WTC11 (cell line): Measurements from ENCODE around the gene PCDH9.

ENCODE experiments used
- CREB1 ChIP-seq: sonication (generic); formaldehyde crosslinking; IDR thresholded peaks from 2 replicates; pipeline ENCODE4 v1.8.0; 2023; ENCODE audit warnings: mild to moderate bottlenecking, missing genetic modification reagents
- CTCF ChIP-seq: fragments of 200-600 bp; IDR thresholded peaks from 2 replicates; pipeline ENCODE4 v1.8.0; 2022; ENCODE audit warnings: antibody characterized with exemption
- ELF4 ChIP-seq: sonication (generic); formaldehyde crosslinking; IDR thresholded peaks from 2 replicates; pipeline ENCODE4 v1.8.1; 2022; ENCODE audit warnings: low read depth, mild to moderate bottlenecking, moderate library complexity, missing genetic modification reagents
- NFYB ChIP-seq: sonication (generic); formaldehyde crosslinking; conservative IDR thresholded peaks from 2 replicates; pipeline ENCODE4 v1.8.0; 2022; ENCODE audit warnings: low read depth, missing genetic modification reagents
- NR3C1 ChIP-seq: sonication (generic); formaldehyde crosslinking; conservative IDR thresholded peaks from 2 replicates; pipeline ENCODE4 v1.8.1; 2023; ENCODE audit warnings: low read depth, mild to moderate bottlenecking, missing genetic modification reagents
- OVOL2 ChIP-seq: fragments of 250-450 bp; sonication (Bioruptor Pico); IDR thresholded peaks from 2 replicates; pipeline ENCODE4 v1.9.0; 2021; ENCODE audit warnings: mild to moderate bottlenecking, borderline replicate concordance
- PREB ChIP-seq: sonication (generic); formaldehyde crosslinking; IDR thresholded peaks from 2 replicates; pipeline ENCODE4 v1.8.1; 2022; ENCODE audit warnings: mild to moderate bottlenecking, missing genetic modification reagents, moderate library complexity, borderline replicate concordance
- TCF7 ChIP-seq: sonication (generic); formaldehyde crosslinking; IDR thresholded peaks from 2 replicates; pipeline ENCODE4 v1.8.0; 2022; ENCODE audit warnings: mild to moderate bottlenecking, low read depth, missing genetic modification reagents, moderate library complexity
- ZNF317 ChIP-seq: sonication (generic); formaldehyde crosslinking; IDR thresholded peaks from 2 replicates; pipeline ENCODE4 v1.8.1; 2023; ENCODE audit warnings: low read depth, mild to moderate bottlenecking, moderate library complexity, missing genetic modification reagents, borderline replicate concordance
- TF ChIP-seq, protein P1 (sequence below): sonication (generic); formaldehyde crosslinking; IDR thresholded peaks from 2 replicates; pipeline ENCODE4 v1.8.1; 2022; ENCODE audit warnings: missing genetic modification reagents, borderline replicate concordance
- TF ChIP-seq, protein P2 (sequence below): sonication (generic); formaldehyde crosslinking; IDR thresholded peaks from 2 replicates; pipeline ENCODE4 v1.8.0; 2022; ENCODE audit warnings: mild to moderate bottlenecking, missing genetic modification reagents
- TF ChIP-seq, protein P3 (sequence below): sonication (generic); formaldehyde crosslinking; IDR thresholded peaks from 2 replicates; pipeline ENCODE4 v1.8.1; 2023; ENCODE audit warnings: mild to moderate bottlenecking, missing genetic modification reagents, moderate library complexity
- TF ChIP-seq, protein P4 (sequence below): fragments of 250-450 bp; sonication (Bioruptor Pico); IDR thresholded peaks from 2 replicates; pipeline ENCODE4 v1.8.0; 2021; ENCODE audit warnings: mild to moderate bottlenecking
- TF ChIP-seq, protein P5 (sequence below): sonication (generic); formaldehyde crosslinking; IDR thresholded peaks from 2 replicates; pipeline ENCODE4 v1.8.1; 2023; ENCODE audit warnings: mild to moderate bottlenecking, missing genetic modification reagents, moderate library complexity

DNA sequence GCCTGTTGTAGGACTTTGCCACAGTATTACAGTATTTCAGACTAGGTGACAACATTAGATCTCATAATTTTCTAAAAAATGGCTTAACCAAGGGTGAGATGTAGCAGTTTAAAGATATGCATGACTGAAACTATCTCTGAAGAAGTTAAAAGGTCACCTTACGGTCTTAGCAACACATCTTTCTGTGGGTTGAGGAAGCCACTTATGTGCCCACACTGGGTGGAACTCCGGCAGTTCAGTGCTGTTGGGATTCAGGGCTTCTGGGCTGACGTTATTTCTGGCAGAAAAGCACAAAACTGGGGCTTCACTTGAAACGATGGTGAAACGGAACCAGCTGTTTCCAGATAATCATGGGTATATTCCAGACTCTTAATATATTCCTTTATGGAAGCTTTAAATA is 697.3 kb downstream of the PCDH9 start:
- no peak for TF ChIP-seq CTCF
- TF ChIP-seq CREB1 (CRISPR knock-in tag) = no peak
- TF ChIP-seq, protein P1, sequence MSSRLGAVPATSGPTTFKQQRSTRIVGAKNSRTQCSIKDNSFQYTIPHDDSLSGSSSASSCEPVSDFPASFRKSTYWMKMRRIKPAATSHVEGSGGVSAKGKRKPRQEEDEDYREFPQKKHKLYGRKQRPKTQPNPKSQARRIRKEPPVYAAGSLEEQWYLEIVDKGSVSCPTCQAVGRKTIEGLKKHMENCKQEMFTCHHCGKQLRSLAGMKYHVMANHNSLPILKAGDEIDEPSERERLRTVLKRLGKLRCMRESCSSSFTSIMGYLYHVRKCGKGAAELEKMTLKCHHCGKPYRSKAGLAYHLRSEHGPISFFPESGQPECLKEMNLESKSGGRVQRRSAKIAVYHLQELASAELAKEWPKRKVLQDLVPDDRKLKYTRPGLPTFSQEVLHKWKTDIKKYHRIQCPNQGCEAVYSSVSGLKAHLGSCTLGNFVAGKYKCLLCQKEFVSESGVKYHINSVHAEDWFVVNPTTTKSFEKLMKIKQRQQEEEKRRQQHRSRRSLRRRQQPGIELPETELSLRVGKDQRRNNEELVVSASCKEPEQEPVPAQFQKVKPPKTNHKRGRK (CRISPR knock-in tag) = no peak
- no peak for TF ChIP-seq NFYB (CRISPR knock-in tag)
- TF ChIP-seq, protein P2, sequence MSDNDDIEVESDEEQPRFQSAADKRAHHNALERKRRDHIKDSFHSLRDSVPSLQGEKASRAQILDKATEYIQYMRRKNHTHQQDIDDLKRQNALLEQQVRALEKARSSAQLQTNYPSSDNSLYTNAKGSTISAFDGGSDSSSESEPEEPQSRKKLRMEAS (CRISPR knock-in tag) = no peak
- TF ChIP-seq, protein P3, sequence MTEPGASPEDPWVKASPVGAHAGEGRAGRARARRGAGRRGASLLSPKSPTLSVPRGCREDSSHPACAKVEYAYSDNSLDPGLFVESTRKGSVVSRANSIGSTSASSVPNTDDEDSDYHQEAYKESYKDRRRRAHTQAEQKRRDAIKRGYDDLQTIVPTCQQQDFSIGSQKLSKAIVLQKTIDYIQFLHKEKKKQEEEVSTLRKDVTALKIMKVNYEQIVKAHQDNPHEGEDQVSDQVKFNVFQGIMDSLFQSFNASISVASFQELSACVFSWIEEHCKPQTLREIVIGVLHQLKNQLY (CRISPR knock-in tag) = no peak
- TF ChIP-seq PREB = no peak
- no peak for TF ChIP-seq ZNF317 (CRISPR knock-in tag)
- TF ChIP-seq, protein P4, sequence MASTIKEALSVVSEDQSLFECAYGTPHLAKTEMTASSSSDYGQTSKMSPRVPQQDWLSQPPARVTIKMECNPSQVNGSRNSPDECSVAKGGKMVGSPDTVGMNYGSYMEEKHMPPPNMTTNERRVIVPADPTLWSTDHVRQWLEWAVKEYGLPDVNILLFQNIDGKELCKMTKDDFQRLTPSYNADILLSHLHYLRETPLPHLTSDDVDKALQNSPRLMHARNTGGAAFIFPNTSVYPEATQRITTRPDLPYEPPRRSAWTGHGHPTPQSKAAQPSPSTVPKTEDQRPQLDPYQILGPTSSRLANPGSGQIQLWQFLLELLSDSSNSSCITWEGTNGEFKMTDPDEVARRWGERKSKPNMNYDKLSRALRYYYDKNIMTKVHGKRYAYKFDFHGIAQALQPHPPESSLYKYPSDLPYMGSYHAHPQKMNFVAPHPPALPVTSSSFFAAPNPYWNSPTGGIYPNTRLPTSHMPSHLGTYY (CRISPR knock-in tag) = no peak
- TF ChIP-seq NR3C1 = no peak
- no peak for TF ChIP-seq ELF4 (CRISPR knock-in tag)
- TF ChIP-seq TCF7 (CRISPR knock-in tag) = no peak
- TF ChIP-seq, protein P5, sequence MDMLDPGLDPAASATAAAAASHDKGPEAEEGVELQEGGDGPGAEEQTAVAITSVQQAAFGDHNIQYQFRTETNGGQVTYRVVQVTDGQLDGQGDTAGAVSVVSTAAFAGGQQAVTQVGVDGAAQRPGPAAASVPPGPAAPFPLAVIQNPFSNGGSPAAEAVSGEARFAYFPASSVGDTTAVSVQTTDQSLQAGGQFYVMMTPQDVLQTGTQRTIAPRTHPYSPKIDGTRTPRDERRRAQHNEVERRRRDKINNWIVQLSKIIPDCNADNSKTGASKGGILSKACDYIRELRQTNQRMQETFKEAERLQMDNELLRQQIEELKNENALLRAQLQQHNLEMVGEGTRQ (CRISPR knock-in tag) = no peak
- TF ChIP-seq OVOL2 (CRISPR knock-in tag) = no peak
